Stimulated activated CD8-positive, alpha-beta memory T cell treated with anti-CD3 and anti-CD28 coated beads, Interleukin-15, amount 100 ng/mL, for 4 hours (primary cell): ENCODE measurements around the gene KRT77.
A peak's percentile ranks its signal among the peaks of the same experiment; 100 is the strongest.
"Not testable (repeated sequence)": the region's sequence is repeated elsewhere in the genome, so short reads cannot be mapped to it uniquely, and the experiment has no call there.

Experiments used
- DNase-seq, 2 donors: peaks; one replicate each; pipeline ENCODE4 v3.0.0-alpha.2; 2020; ENCODE audit warnings: low read depth in 2 of 2

Gene KRT77

GRCh38 chr12:52722680-52723079 is 19.4 kb upstream of the KRT77 start:
- no peak for DNase-seq

- no peak for DNase-seq
Observed at GRCh38 chr12:52721838-52722470, 18.6 kb upstream of the KRT77 start.

- DNase-seq: no peak
Observed at GRCh38 chr12:52720365-52720886, 17.1 kb upstream of the KRT77 start.

- DNase-seq: no peak
Observed at GRCh38 chr12:52716061-52716460, 12.7 kb upstream of the KRT77 start.

GRCh38 chr12:52715416-52715815 is 12.1 kb upstream of the KRT77 start:
- no peak for DNase-seq

GRCh38 chr12:52714887-52715281 is 11.6 kb upstream of the KRT77 start:
- DNase-seq: no peak

- DNase-seq: peak in 1 of 2 donors; percentile 1
Observed at GRCh38 chr12:52713960-52714886, 10.9 kb upstream of the KRT77 start.

- not testable (repeated sequence) for DNase-seq
Observed at GRCh38 chr12:52712122-52712521, 8.8 kb upstream of the KRT77 start.

- no peak for DNase-seq
Observed at GRCh38 chr12:52710730-52711129, 7.4 kb upstream of the KRT77 start.

- no peak for DNase-seq
Observed at GRCh38 chr12:52708010-52708409, 4.7 kb upstream of the KRT77 start.

GRCh38 chr12:52704464-52704863 is 1.1 kb upstream of the KRT77 start:
- DNase-seq: no peak

GRCh38 chr12:52703878-52704277 is 554 bp upstream of the KRT77 start:
- DNase-seq: no peak

- no peak for DNase-seq
Observed at GRCh38 chr12:52702338-52702737, 986 bp downstream of the KRT77 start.

GRCh38 chr12:52701281-52701680 is 2.0 kb downstream of the KRT77 start:
- DNase-seq: no peak

- DNase-seq: no peak
Observed at GRCh38 chr12:52699960-52700359, 3.4 kb downstream of the KRT77 start.

- no peak for DNase-seq
Observed at GRCh38 chr12:52699373-52699772, 4.0 kb downstream of the KRT77 start.

GRCh38 chr12:52698651-52699340 is 4.5 kb downstream of the KRT77 start:
- DNase-seq: no peak

- no peak for DNase-seq
Observed at GRCh38 chr12:52697058-52697582, 6.2 kb downstream of the KRT77 start.

GRCh38 chr12:52696588-52696987 is 6.7 kb downstream of the KRT77 start:
- DNase-seq: no peak

GRCh38 chr12:52695039-52695438 is 8.3 kb downstream of the KRT77 start:
- DNase-seq: no peak

GRCh38 chr12:52694151-52694550 is 9.2 kb downstream of the KRT77 start:
- no peak for DNase-seq

- DNase-seq: no peak
Observed at GRCh38 chr12:52693261-52693660, 10.1 kb downstream of the KRT77 start.
